Measurements from ENCODE around the gene UCK2. TPM values are rescaled to one million over a fixed set of nuclear protein-coding genes. Genes with fewer than 3 reads are reported as not detected.

Gene UCK2
- total and polyA plus RNA-seq, 2 donors (not counting 3 experiments of a cell fraction or from before 2014, with no cell fraction given) = 62.3 to 74.7 TPM

GRCh38 chr1:165905853-165906252 lies 78.4 kb downstream of the UCK2 start:
- H4K20me1 ChIP-seq (replicated peaks; ENCODE audit: control insufficient read depth, extremely low read depth, insufficient read depth, low read length) = no peaks in the 10 kb centered on the region
- no peaks in the 10 kb centered on the region for H3K9me1 ChIP-seq (replicated peaks; ENCODE audit: control insufficient read depth, extremely low read depth, insufficient read depth, low read length)
- dilution Hi-C loops (cut with MboI; ENCODE audit: extremely low pct_ligation_motif_present, low sequenced_read_pairs) = no loop called here
- H3K27me3 ChIP-seq (ENCODE audit: control insufficient read depth in 2 of 2, insufficient read depth in 2 of 2, low read length in 2 of 2) = no peaks in the 10 kb centered on the region
- DNase-seq (ENCODE audit: low read depth, low spot score) (no peak), FAIRE-seq (no peak)
- intact Hi-C loops (cut with micrococcal nuclease) = no loop called here
- H3K36me3 ChIP-seq (ENCODE audit: control insufficient read depth in 2 of 2, extremely low read depth in 1 of 2, insufficient read depth in 2 of 2, low read length in 2 of 2) = peaks cover 0 to 10% of the 10 kb centered on the region in 2 experiments
- H2AFZ ChIP-seq (ENCODE audit: low read depth, low read length) = no peak overlapping the region
- H3K9me3 ChIP-seq (replicated peaks; ENCODE audit: control insufficient read depth, insufficient read depth, low read length) = no peaks in the 10 kb centered on the region
- ChIA-PET POLR2A (no interaction called here), CTCF (interaction anchor here (2.7 kb wide), 1 partner anchor 308 kb away, joined by 6 read pairs; no protein-coding TSS in a partner anchor)
- H3K4me3 ChIP-seq (replicated peaks in 1 of 3; ENCODE audit: insufficient read depth in 1 of 3, low read depth in 1 of 3, low read length in 3 of 3) = no peak overlapping the region
- peaks cover 35% of the 10 kb centered on the region for H3K4me1 ChIP-seq (ENCODE audit: control insufficient read depth, extremely low read depth, insufficient read depth, low read length)
- no peak overlapping the region for H3K4me2 ChIP-seq (ENCODE audit: insufficient read depth, low read length)
- H3K9ac ChIP-seq (replicated peaks; ENCODE audit: extremely low read depth, insufficient read depth, low read length) = no peak overlapping the region
- no peak overlapping the region for H3K27ac ChIP-seq (ENCODE audit: insufficient read depth, low read depth, low read length)
- H3K79me2 ChIP-seq (ENCODE audit: control insufficient read depth, insufficient read depth, low read length) = peaks cover 15% of the 10 kb centered on the region
- BruUV-seq (replicated peaks) = no TSS peak
- TF ChIP-seq FOS (IDR thresholded peaks at IDR 0.05; ENCODE audit: borderline replicate concordance, insufficient read depth, low read length) (no peak), GATA2 (IDR thresholded peaks at IDR 0.05; ENCODE audit: insufficient read depth, insufficient read length, low read depth, low read length) (no peak), POLR2AphosphoS5 (IDR thresholded peaks at IDR 0.05; ENCODE audit: insufficient read depth, low read depth, low read length) (no peak), JUN (IDR thresholded peaks at IDR 0.05; ENCODE audit: borderline replicate concordance, insufficient read depth, insufficient read length, low read depth) (no peak), MYC (IDR thresholded peaks at IDR 0.05; ENCODE audit: low read depth, low read length) (no peak)

GRCh38 chr1:165907256-165907857 lies 79.9 kb downstream of the UCK2 start:
- no peak overlapping the region for H3K27ac ChIP-seq (ENCODE audit: insufficient read depth, low read depth, low read length)
- peak; percentile 46 for TF ChIP-seq GATA2 (IDR thresholded peaks at IDR 0.05; ENCODE audit: insufficient read depth, insufficient read length, low read depth, low read length)
- TF ChIP-seq JUN (IDR thresholded peaks at IDR 0.05; ENCODE audit: borderline replicate concordance, insufficient read depth, insufficient read length, low read depth) = no peak
- no peaks in the 10 kb centered on the region for H4K20me1 ChIP-seq (replicated peaks; ENCODE audit: control insufficient read depth, extremely low read depth, insufficient read depth, low read length)
- H3K9me1 ChIP-seq (replicated peaks; ENCODE audit: control insufficient read depth, extremely low read depth, insufficient read depth, low read length) = no peaks in the 10 kb centered on the region
- no TSS peak for BruUV-seq (replicated peaks)
- POLR2A ChIA-PET = no interaction called here
- H3K36me3 ChIP-seq (ENCODE audit: control insufficient read depth in 2 of 2, extremely low read depth in 1 of 2, insufficient read depth in 2 of 2, low read length in 2 of 2) = peaks cover 0 to 10% of the 10 kb centered on the region in 2 experiments
- no peak for FAIRE-seq
- dilution Hi-C loops (cut with MboI; ENCODE audit: extremely low pct_ligation_motif_present, low sequenced_read_pairs) (no loop called here), intact Hi-C loops (cut with micrococcal nuclease) (no loop called here)
- H3K4me3 ChIP-seq (replicated peaks in 1 of 3; ENCODE audit: insufficient read depth in 1 of 3, low read depth in 1 of 3, low read length in 3 of 3) = no peak overlapping the region
- no peaks in the 10 kb centered on the region for H3K27me3 ChIP-seq (ENCODE audit: control insufficient read depth in 2 of 2, insufficient read depth in 2 of 2, low read length in 2 of 2)
- CTCF ChIA-PET = interaction anchor here (1.1 to 2.7 kb wide), 3 partner anchors 78 to 309 kb away, joined by 3 to 7 read pairs (median 6); no protein-coding TSS in a partner anchor
- H3K4me1 ChIP-seq (ENCODE audit: control insufficient read depth, extremely low read depth, insufficient read depth, low read length) = peaks cover 36% of the 10 kb centered on the region
- H3K4me2 ChIP-seq (ENCODE audit: insufficient read depth, low read length) = no peak overlapping the region
- no peak for DNase-seq (ENCODE audit: low read depth, low spot score)
- no peaks in the 10 kb centered on the region for H3K9me3 ChIP-seq (replicated peaks; ENCODE audit: control insufficient read depth, insufficient read depth, low read length)
- peaks cover 10% of the 10 kb centered on the region for H3K79me2 ChIP-seq (ENCODE audit: control insufficient read depth, insufficient read depth, low read length)
- no peak overlapping the region for H2AFZ ChIP-seq (ENCODE audit: low read depth, low read length)
- H3K9ac ChIP-seq (replicated peaks; ENCODE audit: extremely low read depth, insufficient read depth, low read length) = no peak overlapping the region
